Fibroblast of the aortic adventitia (primary cell): ENCODE measurements around the gene CCDC82. TPM values are rescaled to one million over a fixed set of nuclear protein-coding genes. Genes with fewer than 3 reads are reported as not detected.

ENCODE experiments used
- DNase-seq: peaks from one replicate; pipeline ENCODE4 v3.0.0-alpha.2; 2010; ENCODE audit warnings: low read depth
- H3K4me3 ChIP-seq: 2 replicates; pipeline ENCODE4 v1.5.1; 2011; ENCODE audit warnings: low read depth, mild to moderate bottlenecking, control low read depth, low read length, moderate library complexity
- total RNA-seq: library from RNA; depleted of rRNA; stranded (reverse); fragments of >200 nt; gene quantifications from 2 replicates; pipeline ENCODE4 v1.2.3, GENCODE V29; 2012; ENCODE audit warnings: low replicate concordance
- TF ChIP-seq, protein P1 (sequence below): IDR thresholded peaks from 2 replicates; pipeline ENCODE4 v1.5.1; 2011; ENCODE audit warnings: mild to moderate bottlenecking, low read length, control low read depth, inconsistent platforms; ENCODE audit not compliant: insufficient read depth

The CCDC82 gene
- total RNA-seq, 1 donor, result 31.2 TPM

DNA sequence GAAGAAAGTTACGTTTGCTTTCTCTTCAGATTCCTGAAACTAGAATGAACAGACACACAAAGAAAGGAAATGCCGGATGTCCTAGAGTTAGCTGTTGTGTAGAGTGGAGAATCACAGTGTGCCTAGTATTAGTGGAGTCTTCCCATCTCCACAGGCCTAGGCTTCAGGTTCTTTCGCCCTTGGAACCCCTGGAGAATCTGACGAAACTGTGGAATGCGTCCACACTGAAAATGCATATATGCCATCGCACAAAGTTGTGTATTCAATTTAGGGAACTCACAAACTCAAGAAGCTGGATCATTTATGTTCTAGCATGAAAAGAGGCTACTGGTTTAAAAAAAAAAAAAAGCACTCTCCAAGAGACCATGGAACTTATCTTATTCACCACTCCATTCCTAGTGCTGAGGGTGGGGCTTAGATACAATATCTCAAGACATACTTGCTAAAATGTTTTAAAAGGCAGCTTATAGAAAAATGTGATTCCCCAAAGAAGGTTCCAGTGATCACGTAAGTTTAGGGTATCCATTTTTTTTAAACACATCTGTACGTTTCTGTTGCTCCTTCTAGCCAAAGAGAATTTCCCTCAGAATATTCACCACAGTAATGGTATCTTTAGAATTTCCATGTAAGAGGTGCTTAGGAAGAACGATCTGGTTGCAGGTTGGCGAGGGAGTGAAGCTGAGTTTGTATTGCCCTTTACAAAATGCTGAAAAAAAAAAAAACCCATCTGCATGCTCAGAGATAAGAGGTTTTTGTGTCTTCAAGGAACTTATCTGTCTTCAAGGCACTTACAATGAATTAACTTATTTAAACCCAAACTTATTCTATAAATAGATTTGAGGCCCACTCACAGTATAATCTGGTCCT is 66.7 kb downstream of the CCDC82 start:
- TF ChIP-seq, protein P1, sequence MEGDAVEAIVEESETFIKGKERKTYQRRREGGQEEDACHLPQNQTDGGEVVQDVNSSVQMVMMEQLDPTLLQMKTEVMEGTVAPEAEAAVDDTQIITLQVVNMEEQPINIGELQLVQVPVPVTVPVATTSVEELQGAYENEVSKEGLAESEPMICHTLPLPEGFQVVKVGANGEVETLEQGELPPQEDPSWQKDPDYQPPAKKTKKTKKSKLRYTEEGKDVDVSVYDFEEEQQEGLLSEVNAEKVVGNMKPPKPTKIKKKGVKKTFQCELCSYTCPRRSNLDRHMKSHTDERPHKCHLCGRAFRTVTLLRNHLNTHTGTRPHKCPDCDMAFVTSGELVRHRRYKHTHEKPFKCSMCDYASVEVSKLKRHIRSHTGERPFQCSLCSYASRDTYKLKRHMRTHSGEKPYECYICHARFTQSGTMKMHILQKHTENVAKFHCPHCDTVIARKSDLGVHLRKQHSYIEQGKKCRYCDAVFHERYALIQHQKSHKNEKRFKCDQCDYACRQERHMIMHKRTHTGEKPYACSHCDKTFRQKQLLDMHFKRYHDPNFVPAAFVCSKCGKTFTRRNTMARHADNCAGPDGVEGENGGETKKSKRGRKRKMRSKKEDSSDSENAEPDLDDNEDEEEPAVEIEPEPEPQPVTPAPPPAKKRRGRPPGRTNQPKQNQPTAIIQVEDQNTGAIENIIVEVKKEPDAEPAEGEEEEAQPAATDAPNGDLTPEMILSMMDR, result no peak
- DNase-seq, result no peak
- H3K4me3 ChIP-seq, result no peak overlapping the region

DNA sequence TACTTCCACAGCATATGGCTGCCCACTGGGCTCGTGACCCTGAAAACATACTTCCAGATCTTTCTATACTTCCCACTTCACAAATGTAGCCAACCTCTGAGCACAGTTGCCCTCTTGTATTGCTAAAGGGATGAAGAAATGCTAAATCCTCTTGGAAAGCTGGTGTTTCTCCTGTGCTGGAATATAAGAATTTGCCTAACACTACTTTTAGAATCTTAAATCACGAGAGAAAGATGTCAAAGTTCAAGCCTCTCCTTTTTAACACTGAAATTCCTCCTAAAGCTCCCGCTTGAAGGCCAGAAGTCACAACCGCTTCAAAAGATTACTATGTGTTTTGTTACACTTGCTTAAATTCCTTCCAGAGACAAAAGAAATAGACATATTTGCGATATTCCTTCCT is 68.6 kb downstream of the CCDC82 start:
- TF ChIP-seq, protein P1, result no peak
- no peak overlapping the region for H3K4me3 ChIP-seq
- DNase-seq, result no peak

DNA sequence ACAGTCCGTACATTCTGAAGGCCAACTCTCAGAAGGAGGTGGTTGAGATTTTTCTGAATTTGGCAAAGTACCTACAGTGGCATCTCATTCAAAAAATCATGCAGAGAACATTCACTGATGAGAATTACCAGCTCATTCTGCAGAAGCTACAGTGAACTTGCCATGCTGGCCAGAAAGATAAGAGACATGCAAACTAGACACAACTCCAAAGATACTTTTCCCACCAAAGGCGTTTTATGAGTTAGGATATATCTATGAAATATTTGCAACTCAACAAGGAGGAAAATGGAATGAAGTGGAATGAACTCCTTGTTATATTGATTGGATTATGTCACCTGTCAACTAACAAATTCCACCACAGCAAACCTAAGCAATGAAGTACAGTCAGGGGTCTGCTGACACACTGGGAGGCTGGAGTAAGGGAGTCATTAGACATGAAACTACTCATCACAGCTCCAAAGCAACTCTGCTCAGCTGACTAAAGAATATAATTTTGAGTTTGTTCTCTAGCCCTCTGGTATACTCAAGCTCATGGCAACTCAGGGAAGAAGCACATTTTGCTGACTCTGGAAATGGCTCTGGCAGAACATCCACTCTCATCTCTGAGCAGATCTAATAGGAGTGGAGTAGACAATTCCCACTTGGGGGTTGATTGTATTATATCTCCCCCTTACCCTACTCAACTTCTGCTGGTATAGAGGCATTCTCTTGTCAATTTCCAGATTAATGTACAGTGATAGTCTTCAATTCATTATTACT is 69.6 kb downstream of the CCDC82 start:
- TF ChIP-seq, protein P1, result no peak
- DNase-seq, result no peak
- no peak overlapping the region for H3K4me3 ChIP-seq

DNA sequence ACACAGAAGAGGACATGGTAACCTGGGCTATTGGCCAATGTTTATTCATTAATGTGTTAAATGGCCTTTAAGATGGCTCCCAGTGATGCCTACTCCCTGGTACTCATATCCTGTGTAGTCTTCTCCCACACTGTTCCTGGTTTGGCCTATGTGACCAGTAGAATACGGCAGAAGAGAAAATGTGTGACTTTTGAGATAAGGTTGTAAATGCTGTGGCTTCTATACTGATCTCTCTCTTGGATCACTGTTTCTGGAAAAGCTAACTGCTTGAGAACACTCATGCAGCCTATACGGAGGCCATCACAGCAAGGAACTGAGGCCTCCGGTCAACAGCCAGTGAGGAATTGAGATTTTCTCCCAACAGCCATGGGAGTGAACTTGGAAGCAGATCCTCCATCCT is 70.9 kb downstream of the CCDC82 start:
- no peak for DNase-seq
- no peak overlapping the region for H3K4me3 ChIP-seq
- TF ChIP-seq, protein P1, result no peak

DNA sequence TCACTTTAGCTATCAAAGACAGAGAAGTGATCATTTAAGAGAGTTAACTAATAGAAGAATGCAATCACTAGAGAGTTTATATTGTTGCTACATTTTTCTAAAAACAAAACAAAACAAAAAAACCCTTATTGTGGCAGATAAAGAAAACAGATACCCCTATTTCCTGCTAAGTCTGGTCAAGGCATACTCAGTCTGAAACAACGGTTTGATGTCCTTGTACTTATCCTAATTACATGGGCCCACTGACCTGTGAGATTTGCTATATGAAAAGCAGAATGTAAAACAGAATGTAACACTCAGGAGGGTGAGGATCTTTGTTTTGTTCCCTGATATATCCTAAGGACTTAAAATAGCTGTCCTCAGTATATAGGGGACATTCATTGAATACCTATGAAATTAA is 71.3 kb downstream of the CCDC82 start:
- H3K4me3 ChIP-seq, result no peak overlapping the region
- TF ChIP-seq, protein P1, result no peak
- DNase-seq, result no peak

DNA sequence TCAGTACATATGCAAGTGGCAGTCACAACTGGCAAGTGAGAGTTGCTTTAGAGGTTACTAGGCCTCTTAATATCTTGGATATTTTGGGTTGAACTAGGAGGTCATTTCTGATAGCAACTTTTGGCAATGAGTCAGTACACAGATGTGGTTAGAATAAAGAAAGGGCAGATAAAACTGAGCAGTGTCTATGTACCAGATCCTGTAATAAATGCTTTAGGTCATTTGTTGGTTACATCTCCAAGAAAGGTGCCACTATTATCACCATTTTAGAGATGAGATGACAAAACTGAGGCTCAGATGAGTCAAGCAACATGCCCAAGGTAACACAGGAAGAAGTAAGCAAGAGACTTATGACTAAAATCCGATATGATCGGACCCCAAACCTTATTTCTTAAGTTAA is 71.7 kb downstream of the CCDC82 start:
- TF ChIP-seq, protein P1, result no peak
- DNase-seq, result no peak
- no peak overlapping the region for H3K4me3 ChIP-seq
